NCI-H82 (cell line): ENCODE measurements around the gene CHRNA10.

Experiments used
- DNase-seq: peaks from one replicate; lab custom pipeline; 2025; lab: John Stamatoyannopoulos, UW

CHRNA10 gene

DNA sequence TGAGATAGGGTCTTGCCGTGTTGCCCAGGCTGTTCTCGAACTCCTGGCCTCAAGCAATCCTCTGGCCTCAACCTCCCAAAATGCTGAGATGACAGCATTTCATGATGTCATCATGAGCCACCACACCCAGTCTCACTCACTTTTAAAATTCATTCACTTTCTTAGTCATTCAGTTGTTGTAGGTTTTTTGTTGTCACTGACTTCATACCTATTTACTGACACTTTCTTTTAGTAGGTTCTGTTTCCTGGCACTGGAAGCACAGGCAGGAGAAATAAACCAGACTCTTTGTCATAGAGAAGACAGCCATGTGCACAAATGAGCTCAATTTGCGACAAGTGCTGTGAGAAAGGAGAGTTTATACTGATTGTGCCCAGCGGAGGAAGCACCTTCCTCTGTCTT lies 39.9 kb downstream of the CHRNA10 start:
- no peak for DNase-seq

DNA sequence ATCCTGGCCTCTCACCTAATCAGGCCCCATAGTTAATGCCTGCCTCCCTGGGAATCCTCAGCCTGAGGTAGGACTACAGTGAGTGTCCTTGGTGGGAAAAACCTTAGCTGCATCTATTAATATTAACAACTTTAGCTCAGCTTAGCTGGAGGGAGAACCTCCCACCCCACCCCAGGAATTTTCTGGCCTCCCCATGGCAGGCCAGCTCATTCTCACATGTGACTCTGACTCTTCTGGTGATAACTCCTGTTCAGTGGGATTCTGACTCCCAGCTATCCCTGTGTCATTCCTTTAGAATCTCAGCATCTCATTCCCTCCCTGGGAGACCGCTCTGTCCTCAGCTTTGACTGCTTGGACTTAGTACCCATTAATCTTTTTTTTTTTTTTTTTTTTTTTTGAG lies 43.9 kb downstream of the CHRNA10 start:
- no peak for DNase-seq

DNA sequence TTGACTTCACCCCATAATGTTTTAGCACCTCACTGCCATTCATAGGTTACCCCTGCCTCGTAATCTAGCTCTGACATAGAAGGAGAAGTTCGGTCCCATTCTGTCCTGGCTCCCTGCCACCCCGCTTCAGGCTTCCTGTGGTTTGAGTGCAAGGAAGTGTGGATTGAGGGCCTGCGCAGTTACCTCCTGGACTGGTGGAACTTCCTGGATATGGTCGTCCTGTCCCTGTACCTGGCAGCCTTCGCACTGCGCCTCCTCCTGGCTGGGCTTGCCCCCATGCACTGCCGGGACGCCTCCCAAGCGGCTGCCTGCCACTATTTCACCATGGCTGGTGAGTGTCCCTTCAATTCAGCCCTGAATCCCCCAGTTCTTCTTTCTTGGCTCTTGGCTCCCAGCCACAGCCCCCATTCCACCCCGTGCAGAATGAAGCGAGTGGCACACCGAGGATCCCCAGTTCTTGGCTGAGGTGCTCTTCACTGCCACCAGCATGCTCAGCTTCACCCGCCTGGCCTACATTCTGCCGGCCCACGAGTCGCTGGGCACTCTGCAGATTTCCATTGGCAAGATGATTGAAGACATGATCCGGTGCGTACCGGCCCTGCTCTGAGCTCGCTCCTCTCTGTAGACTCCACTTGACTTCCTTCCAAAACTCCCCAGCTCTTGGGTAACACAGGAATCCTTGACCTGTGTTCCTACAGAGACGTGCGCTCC lies 44.8 kb downstream of the CHRNA10 start:
- DNase-seq: no peak

DNA sequence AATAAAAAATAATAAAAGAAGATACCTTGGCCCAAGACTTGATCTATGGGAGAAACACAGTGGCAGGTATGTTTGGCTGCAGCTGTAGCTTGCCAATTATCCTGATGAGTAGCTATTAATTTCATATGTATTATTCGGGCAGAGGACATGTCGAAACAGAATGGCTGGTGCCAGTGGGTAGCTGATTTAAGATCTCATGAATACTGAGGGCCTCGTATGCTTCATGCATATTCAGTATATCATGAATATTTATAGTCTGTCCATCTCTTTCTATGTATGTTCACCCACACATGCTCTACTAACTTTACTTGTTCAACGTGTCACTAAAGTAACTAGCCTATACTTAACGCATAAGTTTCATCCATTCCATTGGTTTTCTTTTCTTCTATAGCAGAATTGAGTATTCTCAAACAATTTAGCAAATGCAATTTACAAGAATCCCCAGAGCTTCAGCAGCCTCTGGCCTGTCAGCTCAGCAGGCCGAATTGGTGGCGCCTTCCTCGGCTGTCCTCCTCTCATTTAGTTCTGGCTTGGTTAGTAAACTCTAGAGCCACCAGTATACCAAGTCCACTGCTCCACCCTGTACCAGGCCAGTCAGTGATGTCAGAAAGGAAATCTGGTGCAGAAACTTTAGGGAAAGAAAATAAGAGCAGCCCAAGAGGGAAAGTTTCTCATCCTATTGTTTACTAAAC lies 47.3 kb downstream of the CHRNA10 start:
- DNase-seq: no peak

DNA sequence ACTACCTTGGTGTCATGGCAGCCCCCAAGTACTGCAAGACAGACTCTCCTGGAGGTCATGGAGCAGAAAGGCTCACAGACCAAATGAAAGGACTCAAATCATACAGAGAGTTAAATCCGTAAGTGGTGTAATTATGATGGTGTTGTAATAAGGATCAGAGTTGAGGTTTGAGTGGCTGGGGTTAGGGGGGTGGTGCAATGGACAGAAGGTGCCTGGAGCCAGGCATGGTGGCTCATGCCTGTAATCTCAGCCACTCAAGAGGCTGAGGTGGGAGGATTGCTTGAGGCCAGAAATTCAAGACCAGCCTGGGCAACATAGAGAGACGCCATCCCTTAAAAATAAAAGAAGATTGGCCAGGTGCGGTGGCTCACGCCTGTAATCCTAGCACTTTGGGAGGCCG lies 48.1 kb downstream of the CHRNA10 start:
- no peak for DNase-seq

DNA sequence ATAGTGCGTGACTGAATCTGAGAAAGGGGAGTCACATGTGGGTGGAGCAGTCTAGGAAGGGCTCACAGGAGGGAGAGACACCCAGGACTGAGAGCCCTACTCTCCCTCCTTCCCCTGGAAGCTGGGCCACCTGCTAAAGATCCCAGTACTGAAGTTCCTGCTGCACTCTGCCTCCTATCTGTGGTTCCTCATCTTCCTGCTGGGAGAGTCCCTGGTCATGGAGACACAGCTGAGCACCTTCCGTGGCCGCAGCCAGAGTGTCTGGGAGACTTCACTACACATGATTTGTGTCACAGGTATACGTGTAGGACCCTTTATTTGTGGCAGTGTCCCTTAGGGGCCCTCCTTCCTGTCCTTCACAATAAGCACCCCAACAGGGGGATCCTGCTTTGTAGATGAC lies 48.7 kb downstream of the CHRNA10 start:
- DNase-seq: no peak

DNA sequence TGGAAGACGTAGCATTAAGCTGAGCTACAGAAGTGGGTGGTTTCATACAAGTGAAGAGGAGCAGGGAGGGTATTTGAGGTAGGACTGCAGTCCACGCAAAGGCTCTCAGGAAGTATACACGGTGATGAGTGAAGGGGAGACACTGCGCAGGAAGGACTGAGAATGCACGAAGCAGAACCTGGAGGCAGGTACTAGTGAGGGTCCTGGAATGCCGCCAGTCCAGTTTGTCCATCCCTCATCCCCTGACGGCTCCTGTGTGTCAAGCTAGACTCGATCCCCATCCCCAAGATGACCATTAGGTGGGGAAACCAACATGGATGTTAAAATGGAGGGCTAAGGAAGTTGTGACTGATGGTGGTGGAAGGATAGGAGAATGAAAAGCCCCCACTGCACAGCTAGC lies 53.2 kb downstream of the CHRNA10 start:
- DNase-seq: no peak

DNA sequence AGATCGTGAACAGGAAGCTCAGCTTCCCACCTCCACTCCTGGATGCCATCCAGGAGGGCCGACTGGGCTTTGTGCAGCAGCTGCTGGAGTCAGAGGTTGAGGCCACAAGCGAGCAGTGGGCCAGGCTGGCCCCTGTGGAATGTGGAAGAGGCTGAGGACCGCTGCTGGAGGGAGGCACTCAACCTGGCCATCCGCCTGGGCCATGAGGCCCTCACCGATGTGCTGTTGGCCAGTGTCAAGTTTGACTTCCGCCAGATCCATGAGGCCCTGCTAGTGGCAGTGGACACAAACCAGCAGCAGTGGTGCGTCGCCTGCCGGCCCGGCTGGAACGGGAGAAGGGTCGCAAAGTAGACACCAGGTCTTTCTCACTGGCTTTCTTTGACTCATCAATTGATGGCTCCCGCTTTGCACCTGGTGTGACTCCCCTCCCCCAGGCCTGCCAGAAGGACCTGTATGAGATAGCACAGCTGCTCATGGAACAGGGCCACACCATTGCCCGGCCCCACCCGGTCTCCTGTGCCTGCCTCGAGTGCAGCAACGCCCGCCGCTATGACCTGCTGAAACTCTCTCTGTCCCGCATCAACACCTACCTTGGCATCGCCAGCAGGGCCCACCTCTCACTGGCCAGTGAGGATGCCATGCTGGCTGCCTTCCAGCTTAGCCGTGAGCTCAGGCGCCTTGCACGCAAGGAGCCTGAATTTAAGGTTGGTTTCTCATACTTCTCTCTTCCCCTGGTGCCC lies 54.3 kb downstream of the CHRNA10 start:
- no peak for DNase-seq

DNA sequence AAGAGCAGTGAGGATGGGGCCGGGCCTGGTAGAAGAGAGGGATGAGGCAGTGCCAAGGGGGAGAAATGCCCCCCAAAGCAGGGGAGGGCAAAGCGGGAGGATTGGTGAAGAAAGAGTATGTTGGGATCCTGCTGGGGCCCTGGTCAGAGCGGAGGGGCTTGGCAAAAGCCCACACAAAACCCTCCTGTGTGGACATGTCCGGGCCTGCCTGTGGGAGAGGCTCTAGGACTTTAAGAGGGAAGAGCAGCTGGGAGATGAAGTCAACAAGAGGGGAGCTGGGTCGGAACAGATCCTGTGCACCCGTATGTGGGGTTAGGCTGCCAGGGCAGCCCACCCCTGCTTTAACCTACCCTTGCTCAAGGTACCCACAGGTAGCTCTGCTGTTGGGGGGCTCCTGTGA lies 55.2 kb downstream of the CHRNA10 start:
- DNase-seq: no peak
